IMR-90 (cell line): ENCODE measurements around the gene CHD6. TPM values are rescaled to one million over a fixed set of nuclear protein-coding genes. Genes with fewer than 3 reads are reported as not detected.

Source experiments
- CTCF ChIP-seq: conservative IDR thresholded peaks from 2 replicates; pipeline ENCODE4 v1.5.1; 2012; ENCODE audit warnings: mild to moderate bottlenecking, low read depth, low read length, improper control_type of control experiment
- polyA plus RNA-seq, 3 experiments: library from polyadenylated mRNA; depleted of rRNA; stranded (reverse); fragments of >200 nt; gene quantifications; 2 replicates each; pipeline ENCODE4 v1.2.3, GENCODE V29; 2012; ENCODE audit warnings: low replicate concordance in 1 of 3
- total RNA-seq: library from RNA; depleted of rRNA; stranded (reverse); fragments of >200 nt; gene quantifications from 2 replicates; pipeline ENCODE4 v1.2.3, GENCODE V29; 2012

The CHD6 gene
- total and polyA plus RNA-seq, 2 of the 4 experiments (the other 2 are of a cell fraction) = 8.8 to 26.7 TPM

GRCh38 chr20:41426086-41426830, 191.9 kb downstream of the CHD6 start (continued):
- no peak for TF ChIP-seq CTCF
